NB4 (cell line): Measurements from ENCODE around the gene KCNQ4.

Source experiments
- DNase-seq: peaks from one replicate; pipeline ENCODE4 v3.0.0; 2010; ENCODE audit warnings: low read depth
- H3K4me3 ChIP-seq: one replicate; pipeline ENCODE4 v1.5.1; 2011; ENCODE audit warnings: mild to moderate bottlenecking, low read depth, low read length, moderate library complexity
- MYC ChIP-seq: IDR thresholded peaks from 2 replicates; pipeline ENCODE4 v1.6.1; 2011; ENCODE audit warnings: low read depth, low read length
- POLR2A ChIP-seq: IDR thresholded peaks from 2 replicates; pipeline ENCODE4 v1.6.1; 2011; ENCODE audit warnings: mild to moderate bottlenecking; ENCODE audit not compliant: insufficient read length; ENCODE audit errors: extremely low read depth
- TF ChIP-seq, protein P1 (sequence below): IDR thresholded peaks from 2 replicates; pipeline ENCODE4 v1.6.1; 2011; ENCODE audit warnings: low read depth, low read length
- TF ChIP-seq, protein P2 (sequence below): IDR thresholded peaks from one replicate; pipeline ENCODE4 v1.5.1; 2012; ENCODE audit warnings: low read depth, low read length

KCNQ4 gene

GRCh38 chr1:40740039-40740996 is 43.3 kb upstream of the KCNQ4 start:
- no peak for TF ChIP-seq POLR2A
- TF ChIP-seq MYC = no peak
- TF ChIP-seq, protein P1, sequence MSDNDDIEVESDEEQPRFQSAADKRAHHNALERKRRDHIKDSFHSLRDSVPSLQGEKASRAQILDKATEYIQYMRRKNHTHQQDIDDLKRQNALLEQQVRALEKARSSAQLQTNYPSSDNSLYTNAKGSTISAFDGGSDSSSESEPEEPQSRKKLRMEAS = no peak
- TF ChIP-seq, protein P2, sequence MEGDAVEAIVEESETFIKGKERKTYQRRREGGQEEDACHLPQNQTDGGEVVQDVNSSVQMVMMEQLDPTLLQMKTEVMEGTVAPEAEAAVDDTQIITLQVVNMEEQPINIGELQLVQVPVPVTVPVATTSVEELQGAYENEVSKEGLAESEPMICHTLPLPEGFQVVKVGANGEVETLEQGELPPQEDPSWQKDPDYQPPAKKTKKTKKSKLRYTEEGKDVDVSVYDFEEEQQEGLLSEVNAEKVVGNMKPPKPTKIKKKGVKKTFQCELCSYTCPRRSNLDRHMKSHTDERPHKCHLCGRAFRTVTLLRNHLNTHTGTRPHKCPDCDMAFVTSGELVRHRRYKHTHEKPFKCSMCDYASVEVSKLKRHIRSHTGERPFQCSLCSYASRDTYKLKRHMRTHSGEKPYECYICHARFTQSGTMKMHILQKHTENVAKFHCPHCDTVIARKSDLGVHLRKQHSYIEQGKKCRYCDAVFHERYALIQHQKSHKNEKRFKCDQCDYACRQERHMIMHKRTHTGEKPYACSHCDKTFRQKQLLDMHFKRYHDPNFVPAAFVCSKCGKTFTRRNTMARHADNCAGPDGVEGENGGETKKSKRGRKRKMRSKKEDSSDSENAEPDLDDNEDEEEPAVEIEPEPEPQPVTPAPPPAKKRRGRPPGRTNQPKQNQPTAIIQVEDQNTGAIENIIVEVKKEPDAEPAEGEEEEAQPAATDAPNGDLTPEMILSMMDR = no peak
- no peak for DNase-seq
- no peak overlapping the region for H3K4me3 ChIP-seq

DNA sequence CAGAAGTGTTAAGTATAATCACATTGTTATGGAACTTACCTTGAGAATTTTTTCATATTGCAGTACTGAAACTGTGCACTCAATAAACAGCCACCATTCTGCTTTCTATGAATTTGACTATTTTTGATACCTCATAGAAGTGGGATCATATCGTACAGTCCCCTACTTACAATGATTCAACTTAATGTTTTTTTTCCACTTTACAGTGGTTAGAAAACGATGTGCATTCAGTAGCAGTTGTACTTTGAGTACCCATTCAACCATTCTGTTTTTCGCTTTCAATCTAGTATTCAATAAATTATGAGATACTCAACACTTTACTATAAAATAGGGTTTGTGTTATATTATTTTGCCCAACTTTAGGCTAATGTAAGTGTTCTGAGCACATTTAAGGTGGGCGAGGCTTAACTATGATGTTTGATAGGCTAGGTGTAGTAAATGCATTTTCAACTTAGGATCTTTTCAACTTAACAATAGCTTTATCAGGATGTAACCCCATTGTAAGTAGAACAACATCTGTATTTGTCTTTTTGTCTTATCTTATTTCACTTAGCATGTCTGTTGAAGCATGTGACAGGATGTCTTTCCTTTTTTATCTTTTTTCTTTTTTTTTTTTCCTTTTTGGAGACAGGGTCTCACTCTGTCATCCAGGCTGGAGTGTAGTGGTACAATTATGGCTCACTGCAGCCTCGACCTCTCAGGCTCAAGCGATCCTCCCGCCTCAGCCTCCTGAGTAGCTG is 42.4 kb upstream of the KCNQ4 start:
- TF ChIP-seq POLR2A = no peak
- TF ChIP-seq, protein P1 = no peak
- TF ChIP-seq MYC = no peak
- TF ChIP-seq, protein P2 = no peak
- no peak for DNase-seq
- no peak overlapping the region for H3K4me3 ChIP-seq

- TF ChIP-seq POLR2A = no peak
- TF ChIP-seq, protein P2 = no peak
- TF ChIP-seq MYC = no peak
- TF ChIP-seq, protein P1 = no peak
- no peak for DNase-seq
- no peak overlapping the region for H3K4me3 ChIP-seq
Measured at GRCh38 chr1:40742363-40743061, 41.1 kb upstream of the KCNQ4 start.

- no peak overlapping the region for H3K4me3 ChIP-seq
- no peak for DNase-seq
- TF ChIP-seq POLR2A = no peak
- TF ChIP-seq, protein P2 = no peak
- no peak for TF ChIP-seq MYC
- TF ChIP-seq, protein P1 = no peak
Measured at GRCh38 chr1:40743452-40743851, 40.1 kb upstream of the KCNQ4 start.

- H3K4me3 ChIP-seq = no peak overlapping the region
- DNase-seq = no peak
- TF ChIP-seq, protein P1 = no peak
- TF ChIP-seq, protein P2 = no peak
- TF ChIP-seq MYC = no peak
- no peak for TF ChIP-seq POLR2A
Measured at GRCh38 chr1:40743860-40744259, 39.7 kb upstream of the KCNQ4 start.
